HG03066 (cell line): ENCODE measurements around the gene CYLD.

Source experiments
- ATAC-seq: cut with Tn5 transposase; IDR thresholded peaks from one replicate; pipeline ENCODE4 v1.9.1; 2021; ENCODE audit warnings: low read depth; ENCODE audit not compliant: unreplicated experiment

The CYLD gene

GRCh38 chr16:50737420-50737959 is 4.4 kb upstream of the CYLD start:
- ATAC-seq, result no peak

GRCh38 chr16:50739031-50739430 is 2.9 kb upstream of the CYLD start:
- no peak for ATAC-seq

GRCh38 chr16:50740736-50741135 is 1.1 kb upstream of the CYLD start:
- no peak for ATAC-seq

GRCh38 chr16:50741225-50741780 is 583 bp upstream of the CYLD start:
- no peak for ATAC-seq

GRCh38 chr16:50742576-50743200 is 802 bp downstream of the CYLD start:
- ATAC-seq, result no peak

GRCh38 chr16:50743581-50744225 is 1.8 kb downstream of the CYLD start:
- no peak for ATAC-seq

- no peak for ATAC-seq
Measured at GRCh38 chr16:50744881-50745280, 3.0 kb downstream of the CYLD start.

GRCh38 chr16:50745940-50746339 is 4.1 kb downstream of the CYLD start:
- no peak for ATAC-seq

- peak; percentile 58 for ATAC-seq
Measured at GRCh38 chr16:50747207-50747956, 5.5 kb downstream of the CYLD start.

- no peak for ATAC-seq
Measured at GRCh38 chr16:50751528-50751927, 9.6 kb downstream of the CYLD start.

GRCh38 chr16:50752471-50753235 is 10.8 kb downstream of the CYLD start:
- ATAC-seq, result no peak

GRCh38 chr16:50756473-50756872 is 14.6 kb downstream of the CYLD start:
- ATAC-seq, result no peak

GRCh38 chr16:50761267-50761666 is 19.4 kb downstream of the CYLD start:
- no peak for ATAC-seq

GRCh38 chr16:50762241-50762640 is 20.4 kb downstream of the CYLD start:
- no peak for ATAC-seq

GRCh38 chr16:50763211-50763610 is 21.3 kb downstream of the CYLD start:
- ATAC-seq, result no peak

- no peak for ATAC-seq
Measured at GRCh38 chr16:50765260-50765659, 23.4 kb downstream of the CYLD start.

GRCh38 chr16:50765861-50766260 is 24.0 kb downstream of the CYLD start:
- ATAC-seq, result no peak

GRCh38 chr16:50767197-50767596 is 25.3 kb downstream of the CYLD start:
- no peak for ATAC-seq

- ATAC-seq, result no peak
Measured at GRCh38 chr16:50771366-50771765, 29.5 kb downstream of the CYLD start.

GRCh38 chr16:50774405-50774804 is 32.5 kb downstream of the CYLD start:
- no peak for ATAC-seq
